Activated CD4-positive, alpha-beta T cell treated with anti-CD3 and anti-CD28 coated beads, Interleukin-2, amount 10 ng/mL, durations not matched to agents 7 days and 5 days (primary cell): ENCODE measurements around the gene MYO7B. TPM values are rescaled to one million over a fixed set of nuclear protein-coding genes. Genes with fewer than 3 reads are reported as not detected.

Experiments used
- CTCF ChIA-PET: fragments of 350-600 bp; sonication (Branson Sonifier 250); formaldehyde crosslinking; loops from one replicate; lab custom pipeline; 2021; ENCODE audit warnings: antibody characterized with exemption; lab: Charles Lee
- POLR2A ChIA-PET: fragments of 350-600 bp; sonication (Branson Sonifier 250); formaldehyde crosslinking; loops from one replicate; lab custom pipeline; 2021; ENCODE audit warnings: antibody characterized with exemption; lab: Charles Lee
- DNase-seq: peaks from one replicate; pipeline ENCODE4 v3.0.0-alpha.2; 2020
- H3K27ac Mint-ChIP-seq: one replicate; pipeline ENCODE4 v1.8.0; 2021; ENCODE audit warnings: mild to moderate bottlenecking, moderate library complexity, mixed read lengths
- H3K27me3 Mint-ChIP-seq: one replicate; pipeline ENCODE4 v1.8.0; 2021; ENCODE audit warnings: mixed read lengths
- H3K36me3 Mint-ChIP-seq: one replicate; pipeline ENCODE4 v1.8.0; 2021; ENCODE audit warnings: low read depth, mixed read lengths
- H3K4me1 Mint-ChIP-seq: one replicate; pipeline ENCODE4 v1.8.0; 2021; ENCODE audit warnings: mixed read lengths
- H3K4me3 Mint-ChIP-seq: one replicate; pipeline ENCODE4 v1.8.0; 2021; ENCODE audit warnings: mild to moderate bottlenecking, moderate library complexity, mixed read lengths
- H3K9me3 Mint-ChIP-seq: one replicate; pipeline ENCODE4 v1.8.0; 2021; ENCODE audit warnings: mixed read lengths
- total RNA-seq, 2 experiments: library from RNA; stranded (reverse); gene quantifications; one replicate each; pipeline ENCODE4 v1.2.3, GENCODE V29; 2021

MYO7B gene
- total RNA-seq, 2 experiments from 2014 or later = 0.60 to 0.69 TPM

DNA sequence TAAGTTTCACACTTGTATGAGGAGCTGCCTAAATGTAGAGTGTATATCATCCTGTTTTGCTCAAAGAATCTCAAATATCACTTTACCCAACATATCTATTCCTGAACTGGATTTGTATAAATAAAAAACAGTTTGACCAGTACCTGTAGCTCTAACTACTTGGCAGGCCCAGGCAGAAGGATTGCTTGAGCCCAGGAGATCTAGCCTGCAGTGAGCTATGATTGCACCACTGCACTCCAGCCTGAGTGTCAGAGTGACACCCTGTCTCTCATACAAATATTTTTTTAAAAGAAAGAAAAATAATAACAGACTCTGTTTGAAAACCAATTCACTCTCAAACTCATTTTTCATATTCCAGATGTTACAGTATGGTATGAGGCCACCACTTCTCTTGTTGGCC lies 147.6 kb downstream of the MYO7B start:
- peaks cover 24% of the 10 kb centered on the region for H3K27me3 Mint-ChIP-seq
- no peak for DNase-seq
- H3K36me3 Mint-ChIP-seq = no peaks in the 10 kb centered on the region
- peaks cover 8% of the 10 kb centered on the region for H3K4me1 Mint-ChIP-seq
- no peak overlapping the region for H3K27ac Mint-ChIP-seq
- H3K4me3 Mint-ChIP-seq = no peak overlapping the region
- peaks cover 1% of the 10 kb centered on the region for H3K9me3 Mint-ChIP-seq
- ChIA-PET POLR2A (no interaction called here), CTCF (interaction anchor here (0.6 kb wide), 1 partner anchor 129 kb away, joined by 4 read pairs; no protein-coding TSS in a partner anchor)

DNA sequence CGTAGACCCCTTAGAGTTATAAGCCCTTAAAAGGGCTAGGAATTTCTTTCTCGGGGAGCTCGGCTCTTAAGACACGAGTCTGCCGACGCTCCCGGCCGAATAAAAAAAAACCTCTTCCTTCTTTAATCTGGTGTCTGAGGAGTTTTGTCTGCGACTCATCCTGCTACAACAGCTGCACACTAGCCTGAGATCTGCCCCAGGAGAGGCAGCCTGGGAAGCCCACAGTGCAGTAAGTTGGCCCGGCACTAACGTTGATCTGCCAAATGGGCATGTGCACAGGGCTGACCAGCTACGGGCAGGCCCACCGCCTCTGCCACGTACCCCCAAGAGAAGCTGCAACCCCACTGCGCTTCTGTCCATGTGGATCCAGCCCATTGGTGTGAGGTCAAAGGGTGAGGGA lies 148.3 kb downstream of the MYO7B start:
- no peak overlapping the region for H3K4me3 Mint-ChIP-seq
- DNase-seq = no peak
- peaks cover 22% of the 10 kb centered on the region for H3K27me3 Mint-ChIP-seq
- peaks cover 8% of the 10 kb centered on the region for H3K4me1 Mint-ChIP-seq
- H3K27ac Mint-ChIP-seq = no peak overlapping the region
- H3K9me3 Mint-ChIP-seq = peaks cover 7% of the 10 kb centered on the region
- ChIA-PET POLR2A (no interaction called here), CTCF (no interaction called here)
- H3K36me3 Mint-ChIP-seq = no peaks in the 10 kb centered on the region

DNA sequence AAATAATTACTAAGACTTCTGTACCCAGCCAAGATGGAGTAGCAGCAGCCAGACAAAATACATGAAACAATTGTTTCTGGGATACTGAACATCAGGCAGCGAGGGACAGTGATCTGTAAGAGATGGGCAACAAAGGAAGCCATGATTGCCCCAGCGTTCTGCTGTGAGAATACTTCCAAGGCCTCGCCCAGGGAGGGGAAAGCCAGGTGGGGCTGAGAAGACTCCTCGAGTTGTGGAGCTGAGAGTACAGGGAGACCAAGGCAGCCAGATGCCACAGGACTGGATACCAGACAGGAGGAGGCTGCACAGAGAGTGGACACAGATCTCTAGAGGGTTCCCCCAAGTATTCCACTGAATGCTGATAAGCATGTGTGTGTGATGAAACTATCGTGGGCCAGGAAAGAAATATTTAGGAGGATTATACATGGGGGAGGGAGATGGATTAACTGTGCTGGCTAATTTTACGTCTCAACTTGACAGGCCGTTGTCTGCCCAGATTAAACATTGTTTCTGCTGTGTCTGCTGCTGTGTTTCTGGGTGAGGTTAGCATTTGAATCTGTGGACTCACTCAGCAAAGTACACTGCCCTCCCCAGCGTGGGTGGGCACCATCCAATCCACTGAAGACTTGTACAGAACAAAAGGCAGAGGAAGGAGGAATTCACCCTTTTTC lies 150.1 kb downstream of the MYO7B start:
- Mint-ChIP-seq H3K9me3 (peaks cover 16% of the 10 kb centered on the region), H3K4me3 (no peak overlapping the region), H3K36me3 (no peaks in the 10 kb centered on the region), H3K4me1 (peaks cover 8% of the 10 kb centered on the region), H3K27me3 (peaks cover 22% of the 10 kb centered on the region), H3K27ac (no peak overlapping the region)
- CTCF ChIA-PET = no interaction called here
- no peak for DNase-seq
- POLR2A ChIA-PET = no interaction called here

Other genes with a start within 250 kb of the MYO7B start
- gene ERCC3, start 241.5 kb upstream of the MYO7B start, total RNA-seq = 10 to 100 TPM; 52.1 to 53.3 TPM
- gene MAP3K2, start 147.7 kb upstream of the MYO7B start, total RNA-seq = 10 to 100 TPM; 48.9 to 52.9 TPM
- not detected for gene PROC, start 117.3 kb upstream of the MYO7B start, total RNA-seq
- gene IWS1, start 9.2 kb upstream of the MYO7B start, total RNA-seq = 10 to 100 TPM; 43.0 to 46.9 TPM
- not detected for gene GPR17, start 110.5 kb downstream of the MYO7B start, total RNA-seq
- 10 to 100 TPM; 34.2 to 36.4 TPM for gene LIMS2, start 139.8 kb downstream of the MYO7B start, total RNA-seq
- gene SFT2D3, start 165.8 kb downstream of the MYO7B start, total RNA-seq = 1 to 10 TPM; 5.0 to 5.7 TPM